H1 (cell line): ENCODE data around the gene TAAR8. TPM values are rescaled to one million over a fixed set of nuclear protein-coding genes. Genes with fewer than 3 reads are reported as not detected.

ENCODE experiments used
- CREB1 ChIP-seq: IDR thresholded peaks from 2 replicates; pipeline ENCODE4 v1.6.1; 2012; ENCODE audit warnings: inconsistent platforms
- MAFK ChIP-seq: IDR thresholded peaks from 2 replicates; pipeline ENCODE4 v1.6.1; 2012; ENCODE audit warnings: low read depth, mild to moderate bottlenecking, improper control_type of control experiment, low read length
- POLR2A ChIP-seq, 2 experiments: IDR thresholded peaks; 1 replicate in 1 of 2; 2 replicates in 1 of 2; pipeline ENCODE4 v1.6.1; 2011; ENCODE audit warnings: low read depth in 2 of 2, low read length in 2 of 2, mild to moderate bottlenecking in 2 of 2; ENCODE audit errors: control extremely low read depth in 1 of 2
- SAP30 ChIP-seq: fragments of 300-600 bp; sonication (generic); IDR thresholded peaks from 2 replicates; pipeline ENCODE4 v1.7.1; 2012; ENCODE audit warnings: low read length, moderate library complexity, mild to moderate bottlenecking, inconsistent platforms; ENCODE audit not compliant: insufficient read depth, insufficient replicate concordance
- TAF7 ChIP-seq: optimal IDR thresholded peaks from 2 replicates; pipeline ENCODE3; 2011; ENCODE audit warnings: low read depth, mild to moderate bottlenecking, inconsistent platforms, low read length, moderate library complexity, borderline replicate concordance
- ZNF274 ChIP-seq: IDR thresholded peaks from 2 replicates; pipeline ENCODE4 v1.7.0; 2012; ENCODE audit warnings: low read length, borderline replicate concordance; ENCODE audit errors: extremely low read depth
- polyA plus RNA-seq, 7 experiments: library from polyadenylated mRNA; depleted of rRNA in 3 of 7; stranded (reverse) in 5 of 7; unstranded in 2 of 7; fragments of >200 nt in 5 of 7; fragments of 200-250 nt in 2 of 7; gene quantifications; 1 replicate in 5 of 7; 2 replicates in 1 of 7; 4 replicates in 1 of 7; pipeline versions ENCODE4 v1.2.1 to v1.2.3, GENCODE V29; 2011 to 2013; ENCODE audit warnings: missing spikeins in 2 of 7, mixed read lengths in 2 of 7
- total RNA-seq: library from RNA; stranded (reverse); fragmentation: NEBNext Ultra II Directional; extraction: Animal tissue kit (Norgen Biotek cat#: 25700); gene quantifications from 2 replicates; pipeline ENCODE4 v1.2.1, GENCODE V29; 2021
- TF ChIP-seq, protein P1 (sequence below): IDR thresholded peaks from 2 replicates; pipeline ENCODE4 v1.6.1; 2011; ENCODE audit warnings: low read length, improper control_type of control experiment
- TF ChIP-seq, protein P2 (sequence below): fragments of 300-600 bp; sonication (generic); IDR thresholded peaks from 2 replicates; pipeline ENCODE4 v1.7.1; 2012; ENCODE audit warnings: low read length, moderate library complexity, mild to moderate bottlenecking, inconsistent platforms; ENCODE audit not compliant: insufficient replicate concordance

TAAR8 gene
- total and polyA plus RNA-seq, 2 of the 8 experiments (the other 6 are each of a cell fraction or from before 2014, with no cell fraction given), result not detected

DNA sequence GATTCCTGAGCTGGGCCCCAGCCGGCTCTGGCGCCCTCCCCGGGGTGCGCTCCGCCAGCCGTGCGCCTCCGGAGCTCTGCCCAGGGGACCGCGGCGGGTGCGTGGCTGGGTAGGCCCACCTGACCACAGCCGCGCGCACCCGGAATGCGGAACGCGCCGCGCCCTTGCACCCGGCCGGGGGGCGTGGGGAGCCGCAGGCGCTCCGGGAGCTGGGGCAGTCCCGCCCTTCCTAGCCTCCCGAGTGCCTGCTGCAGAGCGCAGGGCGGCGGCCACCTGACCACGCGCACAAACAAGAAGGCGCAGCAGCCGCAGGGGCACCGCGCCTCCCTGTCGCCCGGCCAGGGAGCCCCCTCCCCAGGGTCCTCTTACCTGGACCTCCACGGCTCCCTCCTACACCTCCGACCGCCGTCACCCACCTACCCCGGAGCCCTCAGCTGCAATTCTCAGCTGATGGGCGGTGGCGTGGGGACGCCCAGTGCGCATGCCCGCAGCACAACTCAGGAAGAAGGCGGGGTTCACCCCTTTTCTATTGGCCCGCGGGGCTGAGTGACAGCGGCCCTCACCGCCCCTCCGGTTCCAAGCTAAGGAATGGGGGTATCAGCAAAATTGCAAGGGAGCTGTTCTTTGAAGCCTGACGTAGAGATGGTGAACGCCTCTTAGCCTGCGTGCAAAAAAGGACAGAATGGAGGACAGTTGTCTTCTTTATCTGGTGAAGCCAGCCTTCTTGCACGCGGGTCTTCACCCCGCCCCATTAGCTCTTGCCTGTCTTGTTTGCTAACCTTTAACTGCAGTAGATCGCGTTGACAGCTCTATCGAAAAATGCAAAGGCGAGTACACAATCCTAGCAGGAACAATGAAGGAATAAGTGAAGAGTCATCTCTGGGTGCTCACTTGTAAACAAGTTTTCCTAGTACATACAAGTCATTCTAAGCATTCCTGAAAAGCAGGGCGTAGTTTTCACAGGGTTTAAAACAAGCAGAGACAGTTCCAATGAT is 39.5 kb upstream of the TAAR8 start, which contains the start of gene STX7 (continued):
- TF ChIP-seq TAF7 (no peak), ZNF274 (no peak), POLR2A (IDR thresholded peaks at IDR 0.05; ENCODE audit: control extremely low read depth in 1 of 2, low read depth in 2 of 2, low read length in 2 of 2) (peak in 1 of 2 experiments; percentile 45; a peak in 1 of 3 replicates), SAP30 (peak; percentile 66), CREB1 (peak; percentile 14; the same call in 1 of the 2 replicates), MAFK (no peak)
- TF ChIP-seq, protein P1, sequence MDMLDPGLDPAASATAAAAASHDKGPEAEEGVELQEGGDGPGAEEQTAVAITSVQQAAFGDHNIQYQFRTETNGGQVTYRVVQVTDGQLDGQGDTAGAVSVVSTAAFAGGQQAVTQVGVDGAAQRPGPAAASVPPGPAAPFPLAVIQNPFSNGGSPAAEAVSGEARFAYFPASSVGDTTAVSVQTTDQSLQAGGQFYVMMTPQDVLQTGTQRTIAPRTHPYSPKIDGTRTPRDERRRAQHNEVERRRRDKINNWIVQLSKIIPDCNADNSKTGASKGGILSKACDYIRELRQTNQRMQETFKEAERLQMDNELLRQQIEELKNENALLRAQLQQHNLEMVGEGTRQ, result no peak
- TF ChIP-seq, protein P2, sequence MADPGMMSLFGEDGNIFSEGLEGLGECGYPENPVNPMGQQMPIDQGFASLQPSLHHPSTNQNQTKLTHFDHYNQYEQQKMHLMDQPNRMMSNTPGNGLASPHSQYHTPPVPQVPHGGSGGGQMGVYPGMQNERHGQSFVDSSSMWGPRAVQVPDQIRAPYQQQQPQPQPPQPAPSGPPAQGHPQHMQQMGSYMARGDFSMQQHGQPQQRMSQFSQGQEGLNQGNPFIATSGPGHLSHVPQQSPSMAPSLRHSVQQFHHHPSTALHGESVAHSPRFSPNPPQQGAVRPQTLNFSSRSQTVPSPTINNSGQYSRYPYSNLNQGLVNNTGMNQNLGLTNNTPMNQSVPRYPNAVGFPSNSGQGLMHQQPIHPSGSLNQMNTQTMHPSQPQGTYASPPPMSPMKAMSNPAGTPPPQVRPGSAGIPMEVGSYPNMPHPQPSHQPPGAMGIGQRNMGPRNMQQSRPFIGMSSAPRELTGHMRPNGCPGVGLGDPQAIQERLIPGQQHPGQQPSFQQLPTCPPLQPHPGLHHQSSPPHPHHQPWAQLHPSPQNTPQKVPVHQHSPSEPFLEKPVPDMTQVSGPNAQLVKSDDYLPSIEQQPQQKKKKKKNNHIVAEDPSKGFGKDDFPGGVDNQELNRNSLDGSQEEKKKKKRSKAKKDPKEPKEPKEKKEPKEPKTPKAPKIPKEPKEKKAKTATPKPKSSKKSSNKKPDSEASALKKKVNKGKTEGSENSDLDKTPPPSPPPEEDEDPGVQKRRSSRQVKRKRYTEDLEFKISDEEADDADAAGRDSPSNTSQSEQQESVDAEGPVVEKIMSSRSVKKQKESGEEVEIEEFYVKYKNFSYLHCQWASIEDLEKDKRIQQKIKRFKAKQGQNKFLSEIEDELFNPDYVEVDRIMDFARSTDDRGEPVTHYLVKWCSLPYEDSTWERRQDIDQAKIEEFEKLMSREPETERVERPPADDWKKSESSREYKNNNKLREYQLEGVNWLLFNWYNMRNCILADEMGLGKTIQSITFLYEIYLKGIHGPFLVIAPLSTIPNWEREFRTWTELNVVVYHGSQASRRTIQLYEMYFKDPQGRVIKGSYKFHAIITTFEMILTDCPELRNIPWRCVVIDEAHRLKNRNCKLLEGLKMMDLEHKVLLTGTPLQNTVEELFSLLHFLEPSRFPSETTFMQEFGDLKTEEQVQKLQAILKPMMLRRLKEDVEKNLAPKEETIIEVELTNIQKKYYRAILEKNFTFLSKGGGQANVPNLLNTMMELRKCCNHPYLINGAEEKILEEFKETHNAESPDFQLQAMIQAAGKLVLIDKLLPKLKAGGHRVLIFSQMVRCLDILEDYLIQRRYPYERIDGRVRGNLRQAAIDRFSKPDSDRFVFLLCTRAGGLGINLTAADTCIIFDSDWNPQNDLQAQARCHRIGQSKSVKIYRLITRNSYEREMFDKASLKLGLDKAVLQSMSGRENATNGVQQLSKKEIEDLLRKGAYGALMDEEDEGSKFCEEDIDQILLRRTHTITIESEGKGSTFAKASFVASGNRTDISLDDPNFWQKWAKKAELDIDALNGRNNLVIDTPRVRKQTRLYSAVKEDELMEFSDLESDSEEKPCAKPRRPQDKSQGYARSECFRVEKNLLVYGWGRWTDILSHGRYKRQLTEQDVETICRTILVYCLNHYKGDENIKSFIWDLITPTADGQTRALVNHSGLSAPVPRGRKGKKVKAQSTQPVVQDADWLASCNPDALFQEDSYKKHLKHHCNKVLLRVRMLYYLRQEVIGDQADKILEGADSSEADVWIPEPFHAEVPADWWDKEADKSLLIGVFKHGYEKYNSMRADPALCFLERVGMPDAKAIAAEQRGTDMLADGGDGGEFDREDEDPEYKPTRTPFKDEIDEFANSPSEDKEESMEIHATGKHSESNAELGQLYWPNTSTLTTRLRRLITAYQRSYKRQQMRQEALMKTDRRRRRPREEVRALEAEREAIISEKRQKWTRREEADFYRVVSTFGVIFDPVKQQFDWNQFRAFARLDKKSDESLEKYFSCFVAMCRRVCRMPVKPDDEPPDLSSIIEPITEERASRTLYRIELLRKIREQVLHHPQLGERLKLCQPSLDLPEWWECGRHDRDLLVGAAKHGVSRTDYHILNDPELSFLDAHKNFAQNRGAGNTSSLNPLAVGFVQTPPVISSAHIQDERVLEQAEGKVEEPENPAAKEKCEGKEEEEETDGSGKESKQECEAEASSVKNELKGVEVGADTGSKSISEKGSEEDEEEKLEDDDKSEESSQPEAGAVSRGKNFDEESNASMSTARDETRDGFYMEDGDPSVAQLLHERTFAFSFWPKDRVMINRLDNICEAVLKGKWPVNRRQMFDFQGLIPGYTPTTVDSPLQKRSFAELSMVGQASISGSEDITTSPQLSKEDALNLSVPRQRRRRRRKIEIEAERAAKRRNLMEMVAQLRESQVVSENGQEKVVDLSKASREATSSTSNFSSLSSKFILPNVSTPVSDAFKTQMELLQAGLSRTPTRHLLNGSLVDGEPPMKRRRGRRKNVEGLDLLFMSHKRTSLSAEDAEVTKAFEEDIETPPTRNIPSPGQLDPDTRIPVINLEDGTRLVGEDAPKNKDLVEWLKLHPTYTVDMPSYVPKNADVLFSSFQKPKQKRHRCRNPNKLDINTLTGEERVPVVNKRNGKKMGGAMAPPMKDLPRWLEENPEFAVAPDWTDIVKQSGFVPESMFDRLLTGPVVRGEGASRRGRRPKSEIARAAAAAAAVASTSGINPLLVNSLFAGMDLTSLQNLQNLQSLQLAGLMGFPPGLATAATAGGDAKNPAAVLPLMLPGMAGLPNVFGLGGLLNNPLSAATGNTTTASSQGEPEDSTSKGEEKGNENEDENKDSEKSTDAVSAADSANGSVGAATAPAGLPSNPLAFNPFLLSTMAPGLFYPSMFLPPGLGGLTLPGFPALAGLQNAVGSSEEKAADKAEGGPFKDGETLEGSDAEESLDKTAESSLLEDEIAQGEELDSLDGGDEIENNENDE, result no peak
